IPS-NIHi7 (cell line): ENCODE results near the gene KRT222.

ENCODE experiments used
- DNase-seq: peaks from one replicate; pipeline ENCODE4 v3.0.0; 2012; ENCODE audit warnings: mixed read lengths; ENCODE audit errors: extremely low spot score

The KRT222 gene

DNA sequence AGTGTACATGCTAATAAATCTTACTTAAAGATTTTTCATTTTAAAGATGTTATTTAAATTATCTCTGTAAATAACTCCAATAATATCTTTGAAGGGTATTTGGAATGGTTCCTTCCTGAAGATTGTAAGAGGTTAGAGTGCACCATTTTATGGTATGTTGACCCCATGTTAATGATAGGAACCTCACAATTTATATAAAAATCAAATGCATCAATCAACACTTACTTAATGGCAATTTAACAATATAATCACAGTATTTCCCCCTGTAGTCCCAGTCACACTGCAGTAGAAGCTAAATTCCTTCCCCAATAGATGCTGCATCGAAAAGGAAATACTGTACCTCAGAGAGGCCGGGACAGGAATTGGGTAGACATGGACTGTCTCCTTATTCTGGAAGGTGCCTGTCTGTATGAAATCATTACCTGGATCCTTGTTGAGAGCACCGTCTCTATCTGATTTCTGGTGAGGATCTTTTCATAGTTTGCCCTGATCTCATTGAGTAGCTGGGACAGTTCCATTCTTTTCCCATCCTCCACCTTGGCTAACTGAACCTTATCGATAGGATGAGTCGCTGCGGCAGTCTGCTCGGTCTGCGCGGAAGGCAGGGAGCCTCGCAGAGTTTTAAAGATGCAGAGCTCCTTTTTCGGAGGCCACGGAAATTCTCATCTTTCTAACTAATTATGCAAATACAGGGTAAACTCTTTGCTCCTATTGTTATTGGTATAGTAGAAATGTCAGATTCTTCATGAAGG, at the start of gene KRT222:
Gene KRT222 (minus strand): TSS at position 596 of the 752 bp plus-strand sequence. CDS start 78 bp downstream, at position 518.
- DNase-seq: peak; percentile 38

DNA sequence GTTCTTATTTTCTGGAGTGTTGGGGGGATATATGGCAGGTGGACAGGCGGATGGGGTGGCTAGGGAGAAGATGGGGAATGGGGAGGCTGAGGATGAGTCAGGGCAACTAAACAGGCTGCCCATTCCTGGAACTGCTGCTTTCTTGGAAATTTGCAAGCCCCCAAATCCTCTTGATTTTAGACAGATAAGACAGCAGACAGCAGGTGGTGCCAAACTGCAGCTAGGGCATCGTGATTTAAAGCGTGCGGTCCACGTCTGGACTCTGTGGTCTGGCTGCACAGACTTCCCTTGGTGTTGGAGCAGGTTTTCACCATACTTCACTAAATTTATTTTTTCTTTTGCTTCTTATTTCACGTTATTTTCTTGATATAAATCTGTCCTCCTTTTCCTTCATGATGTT, 49.5 kb upstream of the KRT222 start:
- no peak for DNase-seq

DNA sequence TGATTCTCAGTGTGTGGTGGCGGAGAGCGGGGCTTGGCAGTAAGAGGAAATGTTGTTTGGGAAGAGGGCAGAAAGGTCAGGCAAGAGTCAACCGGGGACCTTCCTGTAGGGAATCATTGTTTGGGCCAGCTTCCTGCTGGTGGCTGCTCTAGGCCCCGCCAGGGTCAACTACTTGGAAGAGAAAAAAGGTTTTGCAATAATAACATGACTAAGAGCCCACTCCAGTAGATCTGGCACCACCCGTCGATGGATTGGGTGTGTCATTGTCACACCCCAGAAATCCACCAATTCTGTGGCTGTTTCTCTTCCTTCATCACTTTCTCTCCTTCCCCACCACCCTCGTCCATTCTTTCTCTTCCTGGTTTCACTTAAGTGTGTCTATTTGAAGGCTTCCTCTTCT, 42.8 kb upstream of the KRT222 start:
- no peak for DNase-seq

DNA sequence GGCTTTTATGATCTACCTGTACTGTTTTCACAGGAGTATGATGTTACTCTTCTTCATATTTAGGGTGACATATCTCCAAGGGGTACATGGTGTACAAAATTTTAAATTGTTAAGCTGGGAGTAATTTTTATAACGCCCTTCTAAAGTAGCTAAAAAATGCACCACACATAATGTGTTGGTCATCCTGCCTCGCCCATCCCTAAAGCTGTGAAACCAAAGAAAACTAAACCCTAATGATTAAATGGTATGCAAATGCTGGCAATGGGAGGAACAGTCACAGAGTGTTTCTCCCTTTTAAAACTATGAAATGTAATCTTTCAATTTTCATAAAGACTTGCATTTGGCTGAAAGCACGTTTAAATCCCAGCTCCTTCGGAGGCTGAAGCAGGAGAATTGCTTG, 40.6 kb upstream of the KRT222 start:
- no peak for DNase-seq

DNA sequence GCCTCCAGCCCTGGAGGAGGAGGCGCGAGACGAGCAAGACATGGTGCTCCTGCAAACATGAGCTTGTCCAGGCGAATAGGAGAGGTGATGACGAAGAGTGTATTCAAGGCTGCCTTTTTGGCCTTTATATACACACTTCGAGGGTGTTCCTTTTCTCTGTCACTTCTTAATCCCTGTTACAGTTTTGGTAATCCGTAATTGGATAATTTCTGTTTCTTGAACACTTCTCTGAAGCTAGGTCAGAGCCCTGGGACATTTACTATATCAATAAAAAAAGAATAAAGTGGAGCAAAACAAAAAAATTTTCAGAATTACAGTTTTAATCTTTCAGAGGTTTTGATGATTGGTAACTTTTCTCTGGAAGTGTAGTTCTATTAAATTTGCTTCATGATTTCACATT, 38.7 kb upstream of the KRT222 start, which contains the start of gene KRT24:
Gene KRT24 (minus strand): TSS at position 101 of the 400 bp plus-strand sequence. CDS start 59 bp downstream, at position 42.
- DNase-seq: no peak

DNA sequence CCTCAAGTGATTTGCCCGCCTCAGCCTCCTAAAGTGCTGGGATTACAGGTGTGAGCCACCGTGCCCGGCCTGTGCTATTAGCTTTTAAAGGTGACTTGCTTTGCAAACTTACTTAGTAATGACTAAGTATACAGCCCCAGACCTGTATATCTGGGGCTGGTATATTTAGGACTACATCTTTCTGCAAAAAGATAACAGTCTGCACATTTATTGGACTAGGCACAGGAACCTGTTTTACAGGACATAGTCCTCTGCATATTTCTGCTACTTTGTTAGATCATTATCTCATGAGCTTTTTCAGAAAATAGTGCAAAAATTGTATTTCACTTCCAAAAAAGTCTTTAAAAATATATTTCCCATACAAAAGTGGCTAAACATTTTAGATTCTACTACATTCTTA, 37.3 kb upstream of the KRT222 start:
- no peak for DNase-seq

DNA sequence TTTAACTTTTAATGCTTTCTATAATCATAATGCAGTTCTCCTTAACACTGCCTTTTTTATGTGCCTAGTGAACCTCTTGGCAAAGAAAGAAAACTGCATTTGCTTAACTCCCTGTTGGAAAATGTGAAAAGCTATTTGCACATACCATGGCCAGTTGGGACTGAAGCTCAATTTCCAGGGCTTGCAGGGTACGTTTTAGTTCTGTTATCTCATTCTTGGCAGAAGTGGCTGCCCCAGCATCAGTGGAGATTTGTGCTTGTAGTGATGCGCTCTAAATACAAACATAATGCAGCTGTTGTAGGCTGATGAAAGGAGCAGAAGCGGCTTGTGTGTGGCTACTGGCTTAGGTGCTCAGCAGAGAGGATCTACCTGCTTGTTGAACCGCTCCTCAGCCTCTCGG, 34.9 kb upstream of the KRT222 start:
- no peak for DNase-seq

DNA sequence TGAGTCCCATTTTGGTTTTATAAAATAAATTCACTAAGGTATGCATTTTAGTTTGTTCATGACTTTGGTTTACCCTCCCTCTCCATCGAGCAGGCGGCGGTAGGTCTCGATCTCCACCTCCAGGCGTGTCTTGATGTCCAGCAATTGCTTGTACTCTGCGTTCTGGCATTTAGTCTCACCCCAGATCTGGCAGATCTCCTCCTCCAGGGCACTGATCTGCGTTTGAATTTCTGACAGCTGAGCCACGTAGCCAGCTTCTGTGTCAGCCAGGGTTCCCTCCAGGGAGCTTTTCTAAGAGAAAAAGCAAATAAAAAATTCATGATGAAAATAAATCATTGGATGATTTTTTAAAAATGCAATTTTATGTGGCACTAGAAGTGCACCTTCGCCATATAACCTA, 34.4 kb upstream of the KRT222 start:
- no peak for DNase-seq

DNA sequence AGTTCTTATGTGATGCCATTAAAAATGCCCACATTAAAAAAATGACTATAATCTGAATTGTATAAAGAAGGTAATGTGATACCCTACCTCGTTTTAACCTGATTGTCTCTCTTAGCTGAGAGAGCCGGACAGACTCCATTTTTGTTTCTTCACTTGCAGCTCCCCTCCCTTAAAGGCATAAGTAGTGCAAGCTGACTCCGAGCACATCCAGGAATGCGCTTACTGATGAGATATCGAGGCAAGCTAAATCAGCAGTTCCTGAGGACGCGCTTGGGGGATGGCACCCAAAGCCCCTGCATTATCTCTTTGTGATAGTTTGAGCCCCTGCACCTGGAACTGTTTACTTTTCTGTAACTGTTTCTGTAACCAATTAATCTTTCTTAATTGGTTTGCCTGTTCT, 32.3 kb upstream of the KRT222 start:
- DNase-seq: no peak

DNA sequence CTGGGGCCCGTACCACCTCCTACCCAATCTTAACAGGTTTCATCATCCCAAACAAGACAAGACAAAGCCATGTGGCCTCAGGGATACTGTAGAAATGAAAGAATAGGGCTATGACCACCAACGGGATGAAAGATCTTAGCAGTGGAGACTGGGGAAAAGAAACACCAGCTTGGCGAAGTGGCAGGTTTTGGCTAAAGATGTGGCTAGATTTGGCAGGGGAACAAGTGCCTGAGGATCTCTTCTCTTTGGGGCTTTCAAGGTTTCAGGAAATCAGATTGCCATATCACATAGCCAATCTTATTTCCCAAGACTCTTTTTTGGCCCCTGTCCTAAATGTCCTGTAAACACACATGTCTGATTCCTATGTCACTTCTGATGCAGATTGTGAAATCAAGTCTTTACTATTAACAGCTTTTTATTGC, 31.7 kb upstream of the KRT222 start:
- no peak for DNase-seq

DNA sequence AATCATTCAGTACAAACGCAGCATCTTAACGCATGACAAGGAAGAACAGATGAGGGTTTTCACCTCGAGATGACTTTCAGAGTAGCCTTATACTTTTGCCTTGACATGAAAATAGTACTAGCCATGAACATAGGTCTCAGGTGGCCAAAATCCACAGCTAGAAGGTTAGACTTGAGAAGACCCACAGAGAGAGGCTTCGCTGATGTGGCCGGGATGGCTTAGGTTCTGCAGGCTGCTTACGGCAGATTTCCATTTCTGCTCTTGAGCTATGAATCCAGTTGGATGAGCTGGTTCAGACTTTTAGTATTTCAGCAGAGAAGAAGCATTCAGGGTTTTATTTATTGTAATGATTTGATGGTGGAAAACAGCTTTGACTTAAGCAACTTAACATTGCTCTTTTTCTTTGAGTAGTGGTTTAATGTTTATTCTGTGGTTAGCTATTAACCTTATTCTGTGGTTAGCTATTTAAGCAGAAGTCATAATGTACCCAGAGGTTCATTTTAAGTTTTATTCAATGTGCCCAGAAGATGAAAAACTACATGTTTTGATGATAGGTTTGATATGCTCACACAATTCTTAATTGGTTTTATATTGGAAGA, 31.0 kb upstream of the KRT222 start:
- no peak for DNase-seq

DNA sequence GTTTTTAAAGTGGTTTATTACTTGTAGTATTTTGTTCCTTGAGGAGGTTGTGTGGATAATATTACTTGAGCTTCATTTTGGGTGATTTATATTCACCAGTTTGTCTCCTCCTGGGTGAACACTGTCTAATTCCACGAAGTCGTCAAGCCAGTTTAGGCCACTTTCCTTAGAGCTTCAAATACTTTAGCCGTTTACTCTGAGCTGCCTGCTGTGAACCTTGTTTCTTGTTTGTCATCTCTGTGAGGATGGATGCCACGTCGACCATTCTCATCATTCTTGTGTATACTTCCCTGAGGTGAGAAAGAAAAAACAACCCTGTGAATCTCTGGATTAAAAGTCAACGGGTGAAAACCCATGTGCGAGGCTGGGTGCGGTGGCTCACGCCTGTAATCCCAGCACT, 29.6 kb upstream of the KRT222 start:
- DNase-seq: no peak

DNA sequence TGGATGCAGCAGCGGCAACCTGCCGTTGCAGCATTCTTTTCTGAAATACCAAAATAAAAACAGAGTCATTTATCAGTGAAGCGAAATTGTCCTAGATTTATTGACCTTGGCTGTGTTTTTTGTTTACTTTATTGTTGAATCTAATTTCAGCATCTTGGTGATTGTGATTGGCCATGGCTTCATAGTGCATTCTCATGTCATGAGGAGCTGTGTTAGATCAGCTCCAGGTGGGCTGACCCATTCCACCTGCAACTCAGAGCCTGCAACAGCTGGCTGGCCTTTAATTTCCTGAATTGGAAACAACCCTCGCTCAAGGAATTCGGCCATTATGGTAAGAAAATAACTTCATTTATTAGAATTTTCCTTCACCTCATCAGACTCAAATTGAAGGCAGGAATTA, 22.1 kb upstream of the KRT222 start:
- no peak for DNase-seq

DNA sequence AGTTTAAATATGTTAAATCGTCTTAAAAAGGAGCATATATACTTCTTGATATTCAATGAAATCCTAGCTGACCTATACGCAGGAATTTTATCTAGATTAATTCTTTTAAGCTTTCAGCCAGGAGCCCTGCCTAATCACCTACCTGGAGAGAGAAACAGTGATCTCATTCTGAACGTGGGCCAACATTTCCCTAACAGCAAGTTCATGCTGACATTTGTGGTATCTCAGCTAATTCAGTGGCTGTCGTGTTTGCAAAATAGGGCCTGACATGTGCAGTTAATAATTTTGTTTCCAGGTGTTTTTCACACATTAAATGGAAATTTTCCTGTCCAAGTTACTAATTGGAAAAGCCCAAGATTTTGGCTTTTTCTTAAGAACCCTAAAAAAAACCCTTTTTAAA, 21.2 kb upstream of the KRT222 start:
- no peak for DNase-seq

DNA sequence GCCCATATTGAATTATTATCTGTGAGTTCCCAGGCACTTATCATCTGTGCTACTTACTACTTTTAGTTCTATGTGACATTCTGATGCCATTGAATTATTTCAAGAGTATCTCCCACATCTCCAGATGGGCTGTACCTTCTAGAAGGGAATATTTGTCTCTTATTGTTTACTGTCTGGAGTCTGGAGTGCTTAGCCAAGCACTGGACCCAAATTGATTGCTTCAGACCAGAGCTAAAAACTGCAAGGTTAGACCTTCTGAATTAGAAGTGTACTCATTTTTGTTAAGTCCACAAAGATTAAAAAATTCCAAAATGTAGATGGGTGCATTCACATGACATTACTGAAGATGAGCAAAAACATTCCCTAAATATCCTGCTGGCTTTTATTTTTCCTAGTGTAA, 16.0 kb upstream of the KRT222 start:
- DNase-seq: no peak

DNA sequence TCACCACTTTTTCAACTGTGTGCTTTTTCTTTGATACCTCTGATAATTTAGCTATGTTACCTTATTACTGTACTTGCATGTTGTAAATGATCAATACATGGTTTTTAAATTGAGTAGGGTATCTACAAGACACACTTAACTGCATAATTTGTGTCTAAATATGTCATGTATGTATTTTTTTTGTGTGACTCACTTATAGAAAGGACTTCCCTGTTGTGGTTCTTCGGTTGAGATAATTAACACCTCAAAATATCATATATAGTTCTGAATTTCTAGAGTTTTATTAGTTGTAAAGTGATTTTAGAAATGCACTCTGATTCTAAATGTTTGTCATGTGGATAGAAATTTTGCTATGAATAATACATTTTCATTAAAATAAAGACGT, 14.5 kb upstream of the KRT222 start:
- no peak for DNase-seq

DNA sequence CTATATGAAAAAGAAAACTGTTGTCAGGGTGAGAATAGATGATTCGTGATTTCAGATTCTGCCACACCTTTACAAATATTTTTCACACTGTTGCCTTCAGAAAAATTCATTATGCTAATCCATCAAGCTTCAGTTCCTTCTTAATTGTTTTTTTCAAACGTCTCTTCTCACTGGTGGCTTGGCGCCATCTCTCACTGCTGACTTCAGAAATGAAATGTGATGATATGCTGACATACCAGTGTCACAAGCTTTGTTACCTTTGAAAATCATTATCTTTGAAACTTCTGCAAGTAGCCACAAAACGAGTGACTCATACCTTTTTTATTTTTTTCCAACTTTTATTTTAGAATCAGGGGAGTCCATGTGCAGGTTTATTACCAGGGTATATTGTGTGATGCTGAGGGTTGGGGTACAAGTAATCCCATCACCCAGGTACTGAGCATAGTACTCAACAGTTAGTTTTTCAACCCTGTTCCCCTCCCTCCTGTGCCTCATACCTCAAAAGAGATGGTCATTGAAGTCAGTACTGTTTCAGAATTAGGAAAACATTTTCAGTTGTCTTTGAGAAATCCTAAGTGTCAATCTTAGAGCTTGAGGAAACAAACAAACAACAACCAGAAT, 14.0 kb upstream of the KRT222 start:
- no peak for DNase-seq

DNA sequence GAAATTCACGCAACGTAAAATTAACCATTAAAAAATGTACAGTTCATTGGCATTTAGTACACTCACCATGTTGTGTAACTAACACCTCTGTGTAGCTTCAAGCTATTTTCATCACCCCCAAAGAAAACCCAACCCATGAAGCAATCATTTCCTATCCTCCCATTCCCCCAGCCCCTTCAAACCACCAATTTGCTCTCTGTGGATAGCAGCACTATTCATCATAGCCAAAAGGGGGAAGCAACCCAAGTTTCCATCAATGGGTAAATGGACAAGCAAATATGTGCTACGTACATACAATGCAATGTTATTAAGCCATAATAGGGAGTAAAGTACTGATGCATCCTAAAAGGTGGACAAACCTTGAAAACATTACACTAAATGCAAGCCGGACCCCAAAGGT, 10.9 kb upstream of the KRT222 start:
- DNase-seq: no peak

DNA sequence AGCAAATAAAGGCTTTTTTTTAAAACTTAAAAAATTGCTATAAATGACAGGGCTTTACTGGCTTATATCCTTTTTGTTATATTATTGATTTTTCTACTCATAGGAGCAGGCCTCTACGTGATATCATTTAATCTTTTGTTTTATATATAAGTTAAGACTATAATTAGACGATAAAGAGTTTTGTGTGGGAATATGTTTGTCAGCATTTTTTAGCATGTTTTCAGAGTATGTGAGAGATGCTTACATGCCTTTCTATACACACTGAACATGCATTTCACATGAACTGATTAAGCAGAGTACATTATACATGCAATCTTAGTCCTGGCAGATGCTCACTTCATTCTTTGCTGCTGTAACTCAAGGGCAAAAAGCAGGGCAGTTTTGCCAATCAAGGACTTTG, 7.7 kb upstream of the KRT222 start:
- no peak for DNase-seq

DNA sequence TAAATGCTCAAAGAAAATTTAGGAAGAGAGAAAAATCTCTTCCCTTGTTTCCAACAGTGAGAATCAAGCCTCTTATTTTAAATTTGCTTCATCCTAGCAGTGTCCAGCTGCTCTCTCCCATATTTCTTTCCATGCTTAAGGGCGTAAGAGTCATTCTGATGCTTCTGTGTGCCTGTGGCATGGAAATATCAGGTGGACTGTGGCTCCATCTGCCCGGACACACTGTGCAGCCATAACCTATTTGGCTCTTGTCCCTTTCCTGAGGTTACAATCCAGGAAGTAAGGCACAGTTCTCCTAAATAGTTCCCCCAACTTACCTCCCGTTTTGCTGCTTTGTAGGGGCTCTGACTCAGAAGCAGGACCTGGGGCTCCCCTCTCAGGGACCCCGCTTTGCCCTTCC, 6.3 kb upstream of the KRT222 start:
- no peak for DNase-seq

DNA sequence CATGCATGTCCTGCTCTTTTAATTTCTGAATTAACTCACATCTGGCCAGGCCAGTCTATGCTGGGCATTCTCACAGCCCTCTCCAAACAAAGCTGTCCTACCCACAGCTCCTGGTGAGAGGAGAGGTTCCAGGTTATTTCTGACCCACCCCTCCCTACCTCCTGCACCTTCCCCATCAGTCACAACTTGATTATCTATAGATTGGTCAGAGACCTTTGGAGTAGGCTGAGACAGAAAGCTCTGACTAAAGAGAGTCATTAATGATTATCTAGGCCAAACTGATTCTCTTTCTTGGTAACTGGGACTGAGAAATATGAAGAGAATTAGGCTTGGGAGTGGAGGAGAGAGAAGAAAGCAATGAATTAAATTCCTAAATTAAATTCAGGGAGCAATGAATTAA, 1.4 kb upstream of the KRT222 start:
- DNase-seq: no peak

DNA sequence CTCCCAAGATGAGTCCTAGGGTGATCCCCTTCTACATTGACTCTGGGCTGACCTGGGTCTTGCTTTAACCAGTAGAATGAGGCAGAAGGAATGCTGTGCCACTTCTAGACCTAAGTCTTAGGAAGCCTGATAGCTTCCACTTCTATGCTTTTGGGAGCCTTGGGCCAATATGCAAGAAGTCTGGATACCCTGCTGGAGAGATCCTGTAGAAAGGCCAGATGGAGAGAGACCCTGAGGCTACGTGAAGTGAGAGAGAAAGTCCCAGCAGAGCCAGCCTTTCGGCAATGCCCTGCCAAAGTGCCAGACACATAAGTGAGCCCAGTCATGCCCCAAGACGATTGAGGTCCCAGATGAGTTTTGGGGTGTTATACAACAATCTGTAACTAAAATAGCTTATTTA, 1.7 kb downstream of the KRT222 start:
- no peak for DNase-seq

DNA sequence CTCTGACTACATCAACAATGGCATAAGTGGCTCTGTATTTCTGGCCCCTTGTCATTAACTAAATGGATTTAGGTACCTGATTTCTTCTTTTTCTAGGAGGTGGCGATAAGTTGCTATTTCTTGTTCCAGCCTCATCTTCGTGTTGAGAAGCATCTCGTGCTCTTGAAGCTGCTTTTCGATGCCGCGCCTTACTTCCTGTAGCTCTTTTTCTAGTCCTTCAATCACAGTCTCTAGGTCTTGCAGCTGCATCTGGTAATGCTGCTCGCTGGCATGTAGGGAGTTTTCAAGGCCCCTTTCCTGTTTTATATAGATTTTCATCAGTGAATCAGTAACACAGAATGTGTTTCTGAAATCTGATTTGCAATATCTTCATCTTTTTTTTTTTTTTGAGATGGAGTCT, 5.1 kb downstream of the KRT222 start:
- DNase-seq: no peak
